Cortex of kidney (tissue), 1 donor: Measurements from ENCODE around the gene CDKAL1.
"Not testable (repeated sequence)": the region's sequence is repeated elsewhere in the genome, so short reads cannot be mapped to it uniquely, and the experiment has no call there.

ENCODE experiments used
- DNase-seq: peaks from one replicate; lab custom pipeline; 2025; lab: John Stamatoyannopoulos, UW

CDKAL1 gene

DNA sequence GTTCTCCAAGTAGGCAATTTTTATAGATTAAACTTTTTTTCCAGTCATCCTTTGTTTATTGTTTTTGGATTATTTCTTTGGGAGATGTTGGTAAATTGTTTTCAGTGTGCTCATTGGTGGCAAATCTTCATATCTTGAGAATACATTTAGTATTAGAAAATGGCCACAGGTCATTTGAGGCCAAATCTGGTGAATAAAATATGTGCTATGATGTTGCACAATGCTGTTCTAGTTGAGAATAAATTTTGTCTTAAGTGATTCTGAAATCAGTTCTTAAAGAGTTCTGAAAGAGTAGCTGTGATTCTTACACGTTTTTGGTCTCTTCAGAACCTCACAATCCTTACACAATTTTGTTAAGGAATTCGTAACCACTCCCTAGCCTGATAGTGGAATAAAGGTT, 20.1 kb downstream of the CDKAL1 start:
- no peak for DNase-seq

DNA sequence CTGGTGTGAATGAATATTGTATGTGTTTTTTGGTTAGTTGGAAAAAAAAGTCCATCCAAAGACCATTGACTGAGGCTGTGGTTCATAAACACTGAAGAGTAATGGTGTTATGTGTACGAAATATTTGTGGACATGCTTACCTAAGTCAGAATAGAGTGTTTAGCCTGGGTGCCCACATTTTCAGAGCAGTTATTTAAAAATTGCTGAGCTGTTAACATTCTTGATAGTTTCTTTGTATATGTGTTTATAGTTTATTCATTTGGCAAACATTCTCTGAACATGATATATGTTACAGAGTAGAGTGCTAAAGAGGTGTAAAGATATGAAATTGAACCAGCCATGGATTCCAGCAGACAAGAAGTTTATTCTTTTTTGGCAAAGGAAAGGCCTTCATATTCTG, 20.6 kb downstream of the CDKAL1 start:
- DNase-seq, result no peak

DNA sequence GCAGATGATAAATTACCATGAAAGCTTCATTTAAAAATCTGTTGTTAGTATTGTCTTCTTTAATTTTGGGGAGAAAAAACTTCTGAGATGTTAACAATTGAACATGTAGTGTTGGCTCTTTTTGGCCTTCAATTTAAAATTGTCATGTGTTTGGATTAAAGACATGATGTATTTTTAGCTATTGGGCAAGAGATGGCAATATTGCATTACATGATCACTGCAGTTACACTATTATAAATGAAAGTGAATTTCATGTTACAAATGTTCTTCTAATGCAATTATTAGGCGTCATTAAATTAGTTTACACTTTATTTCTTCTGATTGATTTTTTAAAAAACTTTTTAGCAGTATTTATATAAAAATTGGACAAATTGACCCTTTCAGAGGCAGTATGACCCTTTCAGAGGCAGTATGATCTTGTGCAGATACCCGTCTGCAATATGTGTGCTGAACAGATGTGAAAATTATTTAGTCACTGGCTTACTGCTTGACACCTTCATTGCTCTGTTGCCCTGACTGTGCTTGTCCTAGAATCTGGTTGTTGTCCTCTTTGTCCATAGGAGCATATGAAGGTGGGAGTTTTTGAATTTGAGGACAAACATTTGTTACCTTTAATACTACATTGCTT, 25.8 kb downstream of the CDKAL1 start:
- no peak for DNase-seq

DNA sequence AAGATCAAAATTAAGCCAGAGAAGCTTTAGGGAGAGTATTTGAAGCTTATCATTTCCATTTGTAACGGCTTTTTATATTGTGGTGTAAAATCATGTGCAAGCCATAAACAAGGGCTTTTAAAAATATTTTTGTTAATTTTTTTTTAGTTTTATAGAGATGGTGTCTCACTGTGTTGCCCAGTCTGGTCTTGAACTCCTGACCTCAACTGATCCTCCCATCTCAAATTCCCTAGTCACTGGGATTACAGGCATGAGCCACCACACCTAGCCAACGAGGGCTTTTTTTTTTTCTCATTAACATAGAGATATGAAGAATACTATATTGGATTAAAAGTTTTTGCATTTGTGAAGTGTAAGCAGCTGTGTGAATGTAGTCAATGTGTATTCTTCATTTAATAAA, 29.1 kb downstream of the CDKAL1 start:
- no peak for DNase-seq

DNA sequence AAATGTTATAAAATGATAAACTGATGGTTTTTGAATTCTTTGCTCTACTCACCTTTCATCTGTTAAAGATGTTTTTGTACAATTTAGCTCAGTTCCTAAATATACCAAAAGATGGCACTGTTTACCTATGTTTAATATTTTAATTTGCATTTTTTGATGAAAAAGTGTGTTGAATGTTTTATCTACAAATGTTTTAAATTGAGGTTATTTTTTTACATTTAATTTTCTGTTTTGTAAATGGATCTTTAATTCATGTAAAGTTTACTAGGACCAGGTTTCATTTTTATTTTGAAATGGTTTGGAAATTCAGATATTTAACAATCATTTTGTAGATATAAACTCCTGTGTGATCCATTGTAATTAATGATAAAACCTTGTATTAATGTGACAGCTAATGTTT, 30.0 kb downstream of the CDKAL1 start:
- no peak for DNase-seq

DNA sequence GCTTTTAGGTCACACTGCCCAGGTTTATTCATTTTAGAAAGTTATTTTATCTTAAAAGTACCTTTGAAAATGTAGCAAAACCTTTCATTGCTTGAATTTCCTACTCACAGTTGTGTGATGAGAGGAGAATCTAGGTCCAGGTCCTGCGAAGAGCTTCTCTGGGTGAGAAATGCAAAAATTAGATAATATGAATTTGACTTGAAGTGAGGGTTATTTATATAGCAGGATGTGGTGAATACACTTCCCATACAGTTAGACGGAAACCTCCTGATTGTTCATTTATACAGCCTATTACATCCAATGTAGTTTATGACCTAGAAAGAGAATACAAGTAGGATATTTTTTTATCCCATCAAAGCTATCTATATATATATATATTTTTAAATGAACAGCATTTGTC, 30.5 kb downstream of the CDKAL1 start:
- no peak for DNase-seq

DNA sequence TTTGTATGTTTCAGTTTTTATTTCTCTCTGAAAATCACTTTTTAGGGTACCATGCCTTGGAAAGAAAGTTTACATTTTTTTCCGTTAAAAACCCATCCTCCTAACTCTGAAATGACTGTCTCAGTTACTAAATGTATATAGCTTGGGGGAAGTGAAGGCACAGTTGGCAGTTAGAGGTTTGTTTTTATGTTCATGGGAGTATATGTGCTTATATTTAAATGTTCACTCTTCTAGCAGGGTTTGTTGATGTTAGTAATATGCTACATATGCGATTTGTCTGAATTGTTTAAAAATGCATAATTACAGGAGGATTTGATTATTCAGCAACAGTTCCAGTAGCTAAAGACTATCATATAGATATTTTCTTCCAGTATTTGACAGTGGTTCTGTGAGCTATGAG, 31.1 kb downstream of the CDKAL1 start:
- DNase-seq, result no peak

DNA sequence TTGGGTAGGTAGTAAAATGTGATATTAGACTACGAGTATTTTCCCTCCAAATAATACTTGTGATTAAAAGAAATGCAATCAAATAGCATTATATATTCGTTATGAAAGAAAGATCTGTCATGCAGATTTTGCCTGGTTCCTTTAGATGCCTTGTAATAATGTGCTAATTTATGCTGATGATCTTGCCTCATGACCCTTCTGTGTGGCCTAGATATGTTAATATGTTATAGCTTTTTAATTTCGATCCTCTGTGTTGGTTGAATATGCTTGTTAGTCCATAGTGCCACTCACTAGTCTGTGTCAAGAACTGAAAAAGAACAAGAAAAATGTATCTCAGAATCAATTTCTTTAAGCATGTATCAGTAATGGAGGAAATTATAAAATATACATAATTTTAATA, 31.9 kb downstream of the CDKAL1 start:
- DNase-seq, result no peak

DNA sequence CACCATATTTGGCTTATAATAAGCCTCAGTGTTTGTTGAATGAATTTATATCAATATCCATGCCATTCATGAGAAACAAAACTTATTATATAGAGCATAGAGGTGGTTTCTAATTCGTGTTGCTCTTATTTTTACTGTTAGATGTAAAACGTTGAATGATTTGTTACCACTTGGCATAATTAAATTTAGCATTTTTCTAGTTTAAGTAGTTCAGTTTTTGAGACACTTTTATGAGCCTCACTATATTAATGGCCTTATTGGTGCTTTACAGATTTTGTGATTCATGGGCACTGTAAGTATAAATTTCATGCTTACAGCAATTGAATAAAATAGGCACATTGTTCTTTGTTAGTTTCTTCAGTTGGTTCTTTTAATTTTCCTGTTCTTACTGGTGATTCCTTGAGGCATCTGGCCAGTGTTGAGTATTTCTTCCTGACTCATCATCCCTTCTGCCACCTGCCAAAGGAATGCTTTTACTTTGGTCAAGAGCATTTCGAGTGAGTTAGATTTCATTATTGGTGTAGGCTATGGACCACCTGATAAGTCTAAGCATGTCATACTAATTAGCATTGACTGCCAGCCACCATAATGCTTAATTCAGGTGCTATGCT, 34.8 kb downstream of the CDKAL1 start:
- DNase-seq, result no peak

DNA sequence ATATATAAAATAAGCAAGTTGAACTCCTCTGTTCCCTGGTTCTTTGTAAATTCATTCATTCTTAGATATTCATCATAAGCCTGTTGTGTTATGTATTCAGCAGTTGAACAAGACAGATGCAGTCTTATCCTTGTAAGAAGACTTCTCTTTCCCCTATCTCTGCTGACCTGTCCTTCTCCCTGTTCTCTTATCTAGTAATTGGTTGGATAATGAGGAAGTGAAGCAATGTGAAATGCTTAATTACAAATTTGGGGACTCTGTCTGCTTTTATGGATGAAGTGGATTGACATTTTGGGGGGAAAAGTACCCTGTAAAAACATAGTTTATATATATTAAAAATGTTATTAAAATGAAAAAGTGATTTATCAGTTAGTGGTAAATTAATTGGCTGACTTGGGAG, 37.0 kb downstream of the CDKAL1 start:
- no peak for DNase-seq

DNA sequence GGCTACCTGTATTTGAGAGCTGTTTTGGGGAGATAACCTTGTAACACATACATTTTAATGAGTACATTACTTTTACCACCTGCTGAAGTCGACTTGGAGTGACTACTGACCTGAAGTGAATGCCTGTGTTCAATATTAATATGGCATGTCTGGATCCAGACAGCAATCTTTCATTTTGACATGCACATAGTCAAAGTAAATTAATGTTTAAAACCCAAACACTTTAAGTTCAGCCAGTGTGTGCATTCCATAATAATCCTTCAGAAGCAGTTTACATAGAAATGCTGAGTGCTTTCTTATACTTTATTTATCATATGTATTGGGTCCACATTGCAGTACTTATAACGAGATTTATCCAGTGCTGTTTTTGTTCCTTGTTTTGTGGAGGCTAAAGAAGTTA, 38.0 kb downstream of the CDKAL1 start:
- DNase-seq, result no peak

DNA sequence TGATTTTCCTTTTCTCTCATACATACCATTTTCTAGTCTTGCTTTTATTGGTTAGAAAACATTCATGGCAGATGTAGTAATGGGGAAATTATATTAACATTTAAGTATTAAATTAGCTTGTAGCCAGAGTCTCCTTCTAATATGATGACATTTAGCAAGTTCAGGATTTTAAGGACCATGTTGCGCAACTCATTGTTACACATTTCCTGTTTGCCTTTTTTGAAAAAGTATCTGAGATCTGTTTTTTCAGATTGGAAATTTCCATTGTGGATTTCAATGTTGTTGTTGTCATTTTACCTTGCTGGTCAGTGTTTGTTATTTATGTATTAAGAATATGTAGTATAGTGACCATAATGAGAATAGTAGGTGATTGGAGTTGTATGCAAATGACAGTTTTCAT, 38.7 kb downstream of the CDKAL1 start:
- DNase-seq, result no peak

DNA sequence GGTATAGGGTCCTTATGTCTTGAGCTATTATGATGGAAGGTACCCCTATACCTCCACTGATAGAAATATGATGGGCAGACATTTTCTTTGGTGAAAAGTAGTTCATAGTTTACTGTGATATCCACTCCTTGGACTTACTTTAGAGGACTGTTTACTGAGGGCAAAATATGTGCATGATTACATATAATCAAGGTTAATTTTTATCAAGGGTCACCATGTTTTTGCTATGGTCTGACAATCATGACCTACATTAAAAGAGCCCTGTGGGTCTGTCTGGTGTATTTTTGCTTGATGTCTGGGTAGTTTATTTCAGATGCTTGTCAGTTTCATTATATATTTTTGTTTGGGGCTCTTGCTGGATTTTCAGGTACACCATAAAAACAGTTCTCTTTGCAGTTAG, 40.1 kb downstream of the CDKAL1 start:
- DNase-seq, result no peak

DNA sequence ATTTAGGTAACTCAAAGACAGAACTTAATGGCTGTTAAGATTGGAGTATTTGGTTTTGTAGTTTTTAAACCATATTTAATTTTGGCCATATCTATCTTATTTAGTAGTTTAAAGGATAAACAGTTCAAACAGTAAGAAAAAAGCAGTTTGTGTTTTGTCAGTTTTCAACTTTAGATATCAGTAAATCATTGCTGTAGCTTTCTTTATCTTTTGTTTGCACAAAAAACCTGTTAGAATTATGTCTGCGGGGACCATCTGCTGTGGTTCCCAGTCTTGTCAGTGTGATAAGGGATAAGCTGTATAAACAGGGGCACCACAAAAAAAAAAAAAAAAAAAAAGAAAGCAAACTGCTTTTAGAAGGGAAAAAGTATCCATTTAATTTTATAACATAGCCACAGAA, 40.9 kb downstream of the CDKAL1 start:
- no peak for DNase-seq

DNA sequence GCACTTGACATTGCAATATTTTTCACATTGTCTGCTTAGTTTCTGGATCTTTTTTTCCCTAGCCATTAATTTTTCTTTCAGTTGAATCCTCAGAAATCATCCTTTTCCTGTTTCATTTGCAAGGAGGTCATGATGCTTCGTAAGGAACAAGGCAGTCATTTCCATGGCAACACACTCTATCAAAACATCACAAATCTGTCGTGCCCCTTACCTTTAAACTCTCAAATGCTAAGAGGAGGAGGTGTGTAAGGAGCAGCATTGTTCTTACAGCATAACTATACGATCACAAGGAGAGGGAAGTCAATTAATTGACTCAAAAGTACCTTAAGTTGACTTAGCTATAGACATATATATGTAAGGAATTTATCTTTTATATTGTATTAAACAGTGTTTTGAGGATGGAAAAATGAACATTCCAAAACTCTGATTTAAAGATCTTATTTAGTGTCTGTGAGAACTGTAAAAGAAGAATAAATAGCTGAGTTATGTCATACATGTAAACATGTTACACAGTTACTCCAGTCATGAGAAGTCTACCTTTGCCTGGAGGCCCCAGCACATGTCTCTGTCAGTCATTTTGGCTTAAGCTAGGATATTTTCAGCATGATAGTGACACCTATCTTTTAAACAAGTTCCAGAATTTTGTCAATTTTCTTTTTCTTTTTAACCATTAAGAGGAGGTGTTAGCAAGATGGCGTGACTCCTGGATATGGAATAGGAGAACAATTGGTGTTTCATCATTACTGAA, 41.6 kb downstream of the CDKAL1 start:
- no peak for DNase-seq

DNA sequence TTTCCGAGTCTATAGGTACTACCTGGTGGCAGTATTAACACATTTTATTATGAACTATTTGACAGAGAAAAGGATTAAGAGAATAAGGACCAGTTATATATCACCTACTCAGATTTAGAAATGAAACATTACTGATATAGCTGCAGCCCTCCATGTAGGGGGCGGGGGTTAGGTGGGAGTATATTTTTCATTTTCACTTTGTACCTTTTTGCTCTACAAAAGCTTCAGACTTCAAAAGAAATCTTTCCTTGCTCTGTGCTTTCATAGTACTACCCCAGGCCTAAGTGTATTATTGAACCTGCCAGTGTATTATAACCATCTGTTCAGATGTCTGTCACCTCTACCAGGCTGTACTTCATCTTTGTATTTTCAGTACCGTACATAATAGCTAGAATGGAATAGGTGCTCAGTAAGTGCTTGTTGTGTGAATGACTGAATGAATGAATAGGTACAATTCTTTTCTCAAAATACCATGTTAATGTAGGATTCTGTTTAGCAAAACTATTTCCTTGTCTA, 43.0 kb downstream of the CDKAL1 start:
- no peak for DNase-seq

DNA sequence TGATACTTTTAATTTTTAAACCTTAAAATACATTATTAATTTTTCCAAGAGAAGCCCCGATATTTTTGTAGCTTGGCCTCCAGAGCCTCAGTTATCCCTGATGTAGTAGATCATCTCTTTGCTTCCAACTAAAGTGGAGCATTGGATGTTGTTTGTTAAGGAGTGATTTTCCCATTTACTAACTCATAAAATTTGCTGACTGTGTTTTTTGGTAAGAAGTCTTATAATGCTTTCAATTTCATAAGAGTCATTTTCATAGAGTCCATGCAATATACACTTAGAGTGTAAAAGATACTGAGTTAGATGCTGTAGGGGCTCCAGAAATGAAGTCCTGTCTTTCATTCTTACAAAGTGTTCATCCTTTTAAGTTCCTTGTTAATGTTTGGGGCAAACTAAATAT, 46.8 kb downstream of the CDKAL1 start:
- DNase-seq, result no peak

DNA sequence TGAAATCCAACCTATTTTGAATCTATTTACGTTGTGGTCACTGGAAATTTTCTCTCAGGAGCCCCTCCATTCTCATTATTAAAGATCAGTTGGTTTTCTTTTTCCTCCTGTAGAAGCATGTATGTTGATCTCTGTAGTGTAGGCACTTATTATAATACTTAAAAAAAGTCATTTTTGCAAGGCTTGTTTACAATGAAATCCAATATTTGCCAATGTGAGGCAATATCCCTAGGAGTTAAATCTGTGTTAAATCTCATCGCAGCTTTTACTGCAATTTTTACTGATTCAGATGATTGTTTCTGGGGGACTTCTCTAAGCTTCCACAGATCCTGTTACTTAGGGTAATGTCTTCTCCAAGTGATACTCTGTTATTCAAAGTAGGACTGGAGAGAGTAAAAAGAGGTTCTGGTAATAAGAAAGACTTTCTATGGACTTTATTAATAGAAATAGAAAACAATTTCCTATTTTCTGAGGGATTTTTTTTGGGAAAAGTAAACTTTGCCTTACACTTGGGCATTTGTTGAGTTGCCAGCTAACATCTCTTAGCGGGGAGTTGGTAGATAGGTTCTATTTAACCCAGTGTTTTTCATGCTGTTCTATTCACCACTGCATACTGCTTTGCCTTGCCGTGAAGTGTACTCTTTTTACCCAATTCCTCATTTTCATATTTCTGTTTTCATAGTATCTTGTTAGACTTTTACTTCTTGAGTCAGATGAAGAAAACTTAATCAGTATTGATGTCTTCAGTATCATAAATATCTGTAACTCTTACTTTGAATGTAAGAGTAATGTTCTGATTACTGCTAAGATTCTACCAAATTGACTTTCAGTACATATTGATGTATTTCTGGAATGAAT, 48.6 kb downstream of the CDKAL1 start:
- DNase-seq, result no peak

DNA sequence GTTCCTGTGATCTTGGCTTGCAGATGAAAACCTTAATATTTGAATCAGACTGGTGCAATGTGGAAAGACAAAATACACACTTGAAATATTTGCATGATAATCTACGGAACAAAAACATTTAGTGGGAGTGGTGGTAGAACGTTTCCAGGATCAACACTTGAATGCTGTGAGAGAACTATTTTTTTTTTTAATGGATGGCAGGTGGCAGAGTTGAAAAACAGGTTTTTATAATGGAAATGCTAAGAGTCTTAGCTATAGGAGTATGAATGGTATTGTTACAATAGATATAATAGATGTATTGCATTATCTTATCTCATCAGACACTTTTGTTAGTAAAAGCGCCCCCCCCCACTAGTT, 49.2 kb downstream of the CDKAL1 start:
- no peak for DNase-seq

DNA sequence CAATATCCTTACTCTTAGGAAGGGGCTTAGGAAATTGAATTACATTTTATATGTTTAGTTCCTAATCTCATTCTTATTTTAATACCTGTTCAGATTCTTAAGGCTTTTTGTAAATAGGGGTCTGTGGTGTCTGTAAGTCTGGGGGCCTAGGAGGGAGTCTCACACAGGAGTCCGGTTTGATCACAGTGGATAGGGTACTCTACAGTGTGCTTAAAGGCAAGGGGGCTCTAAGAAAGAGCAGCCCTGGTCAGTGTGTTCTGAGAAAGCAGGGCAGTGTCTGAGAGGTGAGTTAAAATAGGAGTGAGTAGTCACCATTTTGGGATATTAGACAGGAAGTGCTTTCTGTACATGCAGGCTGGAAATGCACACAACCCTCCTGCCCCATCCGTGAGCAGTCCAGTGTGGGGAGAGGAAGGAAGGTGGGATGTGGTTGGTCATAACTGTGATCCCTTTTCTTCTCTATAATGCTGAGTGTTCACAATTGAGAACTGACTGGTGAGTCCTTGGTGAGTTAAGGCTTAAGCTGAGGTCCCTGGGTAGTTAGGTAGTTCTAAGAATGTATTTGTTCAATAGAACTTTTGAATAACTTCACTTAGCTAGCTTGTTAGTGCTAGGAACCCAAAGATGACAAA, 50.0 kb downstream of the CDKAL1 start:
- no peak for DNase-seq

DNA sequence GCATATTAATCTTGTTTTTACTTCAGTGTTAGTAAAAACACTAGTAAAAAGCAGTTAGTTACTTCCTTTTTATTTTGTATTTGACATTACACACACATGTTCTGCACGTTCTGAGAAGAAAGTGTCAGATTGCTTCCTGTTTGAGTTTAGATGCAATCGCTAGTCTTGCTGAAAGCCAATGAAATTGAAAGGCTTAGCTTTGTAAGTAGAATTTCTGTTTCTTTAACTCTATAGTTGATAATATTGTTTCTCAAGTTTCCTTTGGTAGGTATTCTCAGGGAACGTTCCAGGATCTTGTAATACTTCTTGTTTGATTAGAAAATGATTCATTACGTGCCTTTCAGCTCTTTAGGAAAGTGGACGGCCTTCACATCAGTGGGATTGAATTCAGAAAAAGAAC, 55.0 kb downstream of the CDKAL1 start:
- no peak for DNase-seq

DNA sequence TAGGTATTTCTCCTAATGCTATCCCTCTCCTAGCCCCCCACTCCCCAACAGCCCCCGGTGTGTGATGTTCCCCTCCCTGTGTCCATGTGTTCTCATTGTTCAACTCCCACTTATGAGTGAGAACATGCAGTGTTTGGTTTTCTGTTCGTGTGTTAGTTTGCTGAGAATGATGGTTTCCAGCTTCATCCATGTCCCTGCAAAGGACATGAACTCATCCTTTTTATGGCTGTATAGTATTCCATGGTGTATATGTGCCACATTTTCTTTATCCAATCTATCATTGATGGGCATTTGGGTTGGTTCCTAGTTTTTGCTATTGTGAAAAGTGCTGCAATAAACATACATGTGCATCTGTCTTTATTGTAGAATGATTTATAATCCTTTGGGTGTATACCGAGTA, 56.2 kb downstream of the CDKAL1 start:
- not testable (repeated sequence) for DNase-seq
